Measurements from ENCODE around the gene WDFY2. TPM values are rescaled to one million over a fixed set of nuclear protein-coding genes. Genes with fewer than 3 reads are reported as not detected.

The WDFY2 gene
- total RNA-seq, 1 experiment from 2014 or later, result 25.7 TPM

GRCh38 chr13:51719394-51719793 is 135.1 kb downstream of the WDFY2 start:
- Mint-ChIP-seq H3K27ac (no peak overlapping the region), H3K4me3 (no peak overlapping the region), H3K4me1 (peaks cover 14% of the 10 kb centered on the region), H3K27me3 (ENCODE audit: low read depth) (no peaks in the 10 kb centered on the region), H3K36me3 (no peaks in the 10 kb centered on the region), H3K9me3 (no peaks in the 10 kb centered on the region)
- ATAC-seq (no peak), DNase-seq (ENCODE audit: low spot score) (no peak)
- TF ChIP-seq PRRX2 (CRISPR knock-in tag; IDR thresholded peaks at IDR 0.05), result no peak
- no peak for TF ChIP-seq RORB (CRISPR knock-in tag; IDR thresholded peaks at IDR 0.05)
- TF ChIP-seq ELF4 (CRISPR knock-in tag; IDR thresholded peaks at IDR 0.05; ENCODE audit: low read depth), result no peak
- no peak for TF ChIP-seq SMAD4 (CRISPR knock-in tag; IDR thresholded peaks at IDR 0.05)
- ChIA-PET POLR2A (no interaction called here), CTCF (interaction anchor here (1.3 kb wide), 1 partner anchor 75 kb away, joined by 4 read pairs; no protein-coding TSS in a partner anchor)

- Mint-ChIP-seq H3K27me3 (ENCODE audit: low read depth) (no peaks in the 10 kb centered on the region), H3K4me3 (no peak overlapping the region), H3K9me3 (no peaks in the 10 kb centered on the region), H3K4me1 (peaks cover 14% of the 10 kb centered on the region), H3K36me3 (no peaks in the 10 kb centered on the region; the same call in 1 of the 2 replicates), H3K27ac (no peak overlapping the region)
- ChIA-PET POLR2A (no interaction called here), CTCF (no interaction called here)
- no peak for TF ChIP-seq USF2 (CRISPR knock-in tag; IDR thresholded peaks at IDR 0.05)
- no peak for TF ChIP-seq ZNF532 (CRISPR knock-in tag; IDR thresholded peaks at IDR 0.05; ENCODE audit: borderline replicate concordance)
- no peak for TF ChIP-seq ZNF138 (CRISPR knock-in tag; conservative IDR thresholded peaks at IDR 0.05)
- no peak for TF ChIP-seq EMX1 (CRISPR knock-in tag; IDR thresholded peaks at IDR 0.05)
- TF ChIP-seq IRF1 (CRISPR knock-in tag; IDR thresholded peaks at IDR 0.05), result no peak
- no peak for TF ChIP-seq FOXJ3 (CRISPR knock-in tag; IDR thresholded peaks at IDR 0.05; ENCODE audit: borderline replicate concordance)
- TF ChIP-seq ZBTB43 (CRISPR knock-in tag; IDR thresholded peaks at IDR 0.05), result no peak
- no peak for TF ChIP-seq CDX4 (CRISPR knock-in tag; IDR thresholded peaks at IDR 0.05; ENCODE audit: borderline replicate concordance)
- no peak for TF ChIP-seq OVOL2 (CRISPR knock-in tag; IDR thresholded peaks at IDR 0.05; ENCODE audit: borderline replicate concordance)
- no peak for TF ChIP-seq CBFB (CRISPR knock-in tag; IDR thresholded peaks at IDR 0.05; ENCODE audit: low read depth)
- TF ChIP-seq NR2C2 (CRISPR knock-in tag; IDR thresholded peaks at IDR 0.05), result no peak
- no peak for TF ChIP-seq FOXP1 (CRISPR knock-in tag; IDR thresholded peaks at IDR 0.05; ENCODE audit: borderline replicate concordance)
- TF ChIP-seq ZNF425 (CRISPR knock-in tag; conservative IDR thresholded peaks at IDR 0.05), result no peak
- TF ChIP-seq SP1 (CRISPR knock-in tag; conservative IDR thresholded peaks at IDR 0.05), result no peak
- TF ChIP-seq SMAD3 (CRISPR knock-in tag; IDR thresholded peaks at IDR 0.05; ENCODE audit: borderline replicate concordance), result no peak
- no peak for TF ChIP-seq TEAD4 (CRISPR knock-in tag; IDR thresholded peaks at IDR 0.05)
- DNase-seq (ENCODE audit: low spot score) (no peak), ATAC-seq (peak; percentile 38)
Observed at GRCh38 chr13:51721496-51721895, 137.2 kb downstream of the WDFY2 start.

All from WTC11 (cell line).